ENCODE data around the gene KIF25. TPM values are rescaled to one million over a fixed set of nuclear protein-coding genes. Genes with fewer than 3 reads are reported as not detected.

The KIF25 gene
- total and polyA plus RNA-seq, 7 experiments from 2014 or later: 0.86 TPM; not detected in 6

GRCh38 chr6:168043848-168044415, 46.5 kb downstream of the KIF25 start:
- CTCF ChIA-PET: no interaction called here
- H3K36me3 ChIP-seq (ENCODE audit: control insufficient read depth in 2 of 3, insufficient read depth in 3 of 3, low read length in 3 of 3): no peaks in the 10 kb centered on the region
- Mint-ChIP-seq H3K4me3 (no peak overlapping the region), H3K27me3 (no peaks in the 10 kb centered on the region), H3K4me1 (no peaks in the 10 kb centered on the region), H3K36me3 (no peaks in the 10 kb centered on the region), H3K27ac (no peak overlapping the region), H3K9me3 (peaks cover 0 to 39% (median 7%) of the 10 kb centered on the region in 11 donors)
- no peak overlapping the region for H3K27ac ChIP-seq (ENCODE audit: low read depth, low read length)
- ATAC-seq (no peak), DNase-seq (no peak)
- POLR2A ChIA-PET: no interaction called here
- H3K27me3 ChIP-seq (ENCODE audit: control insufficient read depth in 2 of 2, insufficient read depth in 2 of 2, low read length in 2 of 2): no peaks in the 10 kb centered on the region
- no peak overlapping the region for H3K4me3 ChIP-seq (ENCODE audit: low read length)
- no peaks in the 10 kb centered on the region for H3K4me1 ChIP-seq (ENCODE audit: control insufficient read depth in 2 of 2, insufficient read depth in 2 of 2, low read length in 2 of 2)
- intact Hi-C loops (cut with micrococcal nuclease): no loop called here
- H3K9me3 ChIP-seq (ENCODE audit: control insufficient read depth in 2 of 3, low read length in 3 of 3): peaks cover 0 to 37% (median 3%) of the 10 kb centered on the region in 3 experiments

- H3K27me3 ChIP-seq (ENCODE audit: control insufficient read depth in 2 of 2, insufficient read depth in 2 of 2, low read length in 2 of 2): no peaks in the 10 kb centered on the region
- no peaks in the 10 kb centered on the region for H3K36me3 ChIP-seq (ENCODE audit: control insufficient read depth in 2 of 3, insufficient read depth in 3 of 3, low read length in 3 of 3)
- H3K4me1 ChIP-seq (ENCODE audit: control insufficient read depth in 2 of 2, insufficient read depth in 2 of 2, low read length in 2 of 2): no peaks in the 10 kb centered on the region
- H3K27me3 Mint-ChIP-seq: no peaks in the 10 kb centered on the region
- H3K27ac Mint-ChIP-seq: no peak overlapping the region
- ChIA-PET CTCF (interaction anchor here (0.6 kb wide), 1 partner anchor 16 kb away, joined by 5 read pairs; no protein-coding TSS in a partner anchor), POLR2A (no interaction called here)
- ATAC-seq (no peak), DNase-seq (no peak)
- no peak overlapping the region for H3K4me3 Mint-ChIP-seq
- no peaks in the 10 kb centered on the region for H3K4me1 Mint-ChIP-seq
- H3K36me3 Mint-ChIP-seq: no peaks in the 10 kb centered on the region
- intact Hi-C loops (cut with micrococcal nuclease): no loop called here
- peaks cover 0 to 32% (median 0%) of the 10 kb centered on the region in 3 experiments for H3K9me3 ChIP-seq (ENCODE audit: control insufficient read depth in 2 of 3, low read length in 3 of 3)
- H3K27ac ChIP-seq (ENCODE audit: low read depth, low read length): no peak overlapping the region
- peaks cover 0 to 32% (median 7%) of the 10 kb centered on the region in 11 donors for H3K9me3 Mint-ChIP-seq
- no peak overlapping the region for H3K4me3 ChIP-seq (ENCODE audit: low read length)
Measured at GRCh38 chr6:168044521-168045130, 47.2 kb downstream of the KIF25 start.

- Histone ChIP-seq H3K27me3 (ENCODE audit: control insufficient read depth in 2 of 2, insufficient read depth in 2 of 2, low read length in 2 of 2) (no peaks in the 10 kb centered on the region), H3K27ac (ENCODE audit: low read depth, low read length) (no peak overlapping the region), H3K4me3 (ENCODE audit: low read length) (no peak overlapping the region), H3K36me3 (ENCODE audit: control insufficient read depth in 2 of 3, insufficient read depth in 3 of 3, low read length in 3 of 3) (no peaks in the 10 kb centered on the region), H3K4me1 (ENCODE audit: control insufficient read depth in 2 of 2, insufficient read depth in 2 of 2, low read length in 2 of 2) (no peaks in the 10 kb centered on the region), H3K9me3 (ENCODE audit: control insufficient read depth in 2 of 3, low read length in 3 of 3) (peaks cover 0 to 26% (median 0%) of the 10 kb centered on the region in 3 experiments)
- H3K36me3 Mint-ChIP-seq: no peaks in the 10 kb centered on the region
- no peak for DNase-seq
- peaks cover 0 to 26% (median 6%) of the 10 kb centered on the region in 11 donors for H3K9me3 Mint-ChIP-seq
- no peaks in the 10 kb centered on the region for H3K27me3 Mint-ChIP-seq
- H3K4me1 Mint-ChIP-seq: no peaks in the 10 kb centered on the region
- POLR2A ChIA-PET: no interaction called here
- H3K27ac Mint-ChIP-seq: no peak overlapping the region
- intact Hi-C loops (cut with micrococcal nuclease): no loop called here
- CTCF ChIA-PET: interaction anchor here (0.6 kb wide), 1 partner anchor 15 kb away, joined by 5 read pairs; no protein-coding TSS in a partner anchor
- ATAC-seq: no peak
- no peak overlapping the region for H3K4me3 Mint-ChIP-seq
Measured at GRCh38 chr6:168045141-168045691, 47.7 kb downstream of the KIF25 start.

GRCh38 chr6:168045706-168046620, 48.5 kb downstream of the KIF25 start:
- Mint-ChIP-seq H3K36me3 (no peaks in the 10 kb centered on the region), H3K27ac (no peak overlapping the region), H3K4me3 (no peak overlapping the region), H3K27me3 (no peaks in the 10 kb centered on the region), H3K9me3 (peaks cover 0 to 18% (median 2%) of the 10 kb centered on the region in 11 donors), H3K4me1 (no peaks in the 10 kb centered on the region)
- H3K4me3 ChIP-seq (ENCODE audit: low read length): no peak overlapping the region
- no peaks in the 10 kb centered on the region for H3K4me1 ChIP-seq (ENCODE audit: control insufficient read depth in 2 of 2, insufficient read depth in 2 of 2, low read length in 2 of 2)
- DNase-seq (no peak), ATAC-seq (no peak)
- intact Hi-C loops (cut with micrococcal nuclease): no loop called here
- H3K9me3 ChIP-seq (ENCODE audit: control insufficient read depth in 2 of 3, low read length in 3 of 3): peaks cover 0 to 19% (median 0%) of the 10 kb centered on the region in 3 experiments
- POLR2A ChIA-PET: no interaction called here
- CTCF ChIA-PET: no interaction called here
- no peaks in the 10 kb centered on the region for H3K36me3 ChIP-seq (ENCODE audit: control insufficient read depth in 2 of 3, insufficient read depth in 3 of 3, low read length in 3 of 3)
- no peaks in the 10 kb centered on the region for H3K27me3 ChIP-seq (ENCODE audit: control insufficient read depth in 2 of 2, insufficient read depth in 2 of 2, low read length in 2 of 2)
- H3K27ac ChIP-seq (ENCODE audit: low read depth, low read length): no peak overlapping the region

- ATAC-seq (no peak), DNase-seq (no peak)
- POLR2A ChIA-PET: no interaction called here
- Mint-ChIP-seq H3K36me3 (no peaks in the 10 kb centered on the region), H3K4me1 (no peaks in the 10 kb centered on the region), H3K27ac (no peak overlapping the region), H3K9me3 (peaks cover 0 to 11% (median 2%) of the 10 kb centered on the region in 11 donors), H3K4me3 (no peak overlapping the region), H3K27me3 (no peaks in the 10 kb centered on the region)
- no peak overlapping the region for H3K4me3 ChIP-seq (ENCODE audit: low read length)
- H3K36me3 ChIP-seq (ENCODE audit: control insufficient read depth in 2 of 3, insufficient read depth in 3 of 3, low read length in 3 of 3): no peaks in the 10 kb centered on the region
- no peak overlapping the region for H3K27ac ChIP-seq (ENCODE audit: low read depth, low read length)
- peaks cover 0 to 12% (median 0%) of the 10 kb centered on the region in 3 experiments for H3K9me3 ChIP-seq (ENCODE audit: control insufficient read depth in 2 of 3, low read length in 3 of 3)
- H3K4me1 ChIP-seq (ENCODE audit: control insufficient read depth in 2 of 2, insufficient read depth in 2 of 2, low read length in 2 of 2): no peaks in the 10 kb centered on the region
- H3K27me3 ChIP-seq (ENCODE audit: control insufficient read depth in 2 of 2, insufficient read depth in 2 of 2, low read length in 2 of 2): no peaks in the 10 kb centered on the region
- intact Hi-C loops (cut with micrococcal nuclease): no loop called here
- CTCF ChIA-PET: no interaction called here
Measured at GRCh38 chr6:168046696-168047095, 49.2 kb downstream of the KIF25 start.

GRCh38 chr6:168047841-168048723, 50.6 kb downstream of the KIF25 start:
- Histone ChIP-seq H3K27me3 (ENCODE audit: control insufficient read depth in 2 of 2, insufficient read depth in 2 of 2, low read length in 2 of 2) (no peaks in the 10 kb centered on the region), H3K36me3 (ENCODE audit: control insufficient read depth in 2 of 3, insufficient read depth in 3 of 3, low read length in 3 of 3) (no peaks in the 10 kb centered on the region), H3K4me1 (ENCODE audit: control insufficient read depth in 2 of 2, insufficient read depth in 2 of 2, low read length in 2 of 2) (no peaks in the 10 kb centered on the region), H3K27ac (ENCODE audit: low read depth, low read length) (no peak overlapping the region), H3K9me3 (ENCODE audit: control insufficient read depth in 2 of 3, low read length in 3 of 3) (no peaks in the 10 kb centered on the region), H3K4me3 (ENCODE audit: low read length) (no peak overlapping the region)
- H3K9me3 Mint-ChIP-seq: no peaks in the 10 kb centered on the region
- no peak for ATAC-seq
- DNase-seq: no peak
- H3K4me3 Mint-ChIP-seq: no peak overlapping the region
- CTCF ChIA-PET: no interaction called here
- no peaks in the 10 kb centered on the region for H3K27me3 Mint-ChIP-seq
- no peak overlapping the region for H3K27ac Mint-ChIP-seq
- H3K4me1 Mint-ChIP-seq: no peaks in the 10 kb centered on the region
- POLR2A ChIA-PET: no interaction called here
- H3K36me3 Mint-ChIP-seq: no peaks in the 10 kb centered on the region
- intact Hi-C loops (cut with micrococcal nuclease): no loop called here

All from naive thymus-derived CD4-positive, alpha-beta T cell (primary cell).